Measurements from ENCODE around the gene KDM2B.
"Not testable (repeated sequence)": the region's sequence is repeated elsewhere in the genome, so short reads cannot be mapped to it uniquely, and the experiment has no call there.

Gene KDM2B

GRCh38 chr12:121583334-121583661 lies 2.5 kb upstream of the KDM2B start:
- FAIRE-seq, result not testable (repeated sequence)

GRCh38 chr12:121582583-121583333 lies 1.9 kb upstream of the KDM2B start:
- no peak for FAIRE-seq

- peak; percentile 83 for FAIRE-seq
These were observed 1.0 kb upstream of the KDM2B start for GRCh38 chr12:121581686-121582429.

- FAIRE-seq, result peak; percentile 37
These were observed 598 bp downstream of the KDM2B start for GRCh38 chr12:121579981-121580868.

- no peak for FAIRE-seq
These were observed 1.5 kb downstream of the KDM2B start for GRCh38 chr12:121579190-121579791.

GRCh38 chr12:121578230-121579189 lies 2.3 kb downstream of the KDM2B start:
- FAIRE-seq, result no peak

GRCh38 chr12:121577443-121578180 lies 3.2 kb downstream of the KDM2B start:
- no peak for FAIRE-seq

- FAIRE-seq, result peak; percentile 95
These were observed 3.9 kb downstream of the KDM2B start for GRCh38 chr12:121576851-121577391.

GRCh38 chr12:121575952-121576625 lies 4.7 kb downstream of the KDM2B start:
- FAIRE-seq, result no peak

- no peak for FAIRE-seq
These were observed 5.8 kb downstream of the KDM2B start for GRCh38 chr12:121575051-121575450.

- FAIRE-seq, result no peak
These were observed 6.8 kb downstream of the KDM2B start for GRCh38 chr12:121574025-121574424.

GRCh38 chr12:121571920-121572319 lies 8.9 kb downstream of the KDM2B start:
- no peak for FAIRE-seq

GRCh38 chr12:121570467-121571283 lies 10.1 kb downstream of the KDM2B start:
- FAIRE-seq, result no peak

- FAIRE-seq, result no peak
These were observed 11.7 kb downstream of the KDM2B start for GRCh38 chr12:121568971-121569751.

GRCh38 chr12:121568518-121568917 lies 12.3 kb downstream of the KDM2B start:
- no peak for FAIRE-seq

- no peak for FAIRE-seq
These were observed 15.7 kb downstream of the KDM2B start for GRCh38 chr12:121565076-121565475.

GRCh38 chr12:121562488-121562887 lies 18.3 kb downstream of the KDM2B start:
- FAIRE-seq, result no peak

GRCh38 chr12:121561009-121561395 lies 19.8 kb downstream of the KDM2B start:
- no peak for FAIRE-seq

Measured in G401.6 (cell line).